Measurements from ENCODE around the gene CD81.

DNA sequence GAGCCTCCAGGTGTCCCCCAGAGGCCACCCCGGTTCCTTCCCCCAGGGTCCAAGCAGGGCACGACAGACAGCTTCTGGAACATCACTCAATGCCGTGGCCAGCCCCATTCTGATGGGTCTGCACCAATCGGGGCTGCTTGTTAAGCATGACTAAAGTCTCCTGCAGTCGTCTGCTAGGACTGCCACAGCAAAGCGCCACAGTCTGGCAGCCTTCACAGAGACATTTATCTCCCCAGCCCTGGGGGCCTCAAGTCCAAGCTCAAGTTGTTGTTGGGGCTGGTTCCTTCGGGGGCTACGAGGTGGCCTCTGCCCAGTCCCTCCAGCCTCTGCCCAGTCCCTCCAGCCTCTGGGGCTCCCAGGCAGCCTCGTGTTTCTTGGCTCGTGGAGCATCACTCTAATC is 14.0 kb upstream of the CD81 start:
- TF ChIP-seq, protein P1, sequence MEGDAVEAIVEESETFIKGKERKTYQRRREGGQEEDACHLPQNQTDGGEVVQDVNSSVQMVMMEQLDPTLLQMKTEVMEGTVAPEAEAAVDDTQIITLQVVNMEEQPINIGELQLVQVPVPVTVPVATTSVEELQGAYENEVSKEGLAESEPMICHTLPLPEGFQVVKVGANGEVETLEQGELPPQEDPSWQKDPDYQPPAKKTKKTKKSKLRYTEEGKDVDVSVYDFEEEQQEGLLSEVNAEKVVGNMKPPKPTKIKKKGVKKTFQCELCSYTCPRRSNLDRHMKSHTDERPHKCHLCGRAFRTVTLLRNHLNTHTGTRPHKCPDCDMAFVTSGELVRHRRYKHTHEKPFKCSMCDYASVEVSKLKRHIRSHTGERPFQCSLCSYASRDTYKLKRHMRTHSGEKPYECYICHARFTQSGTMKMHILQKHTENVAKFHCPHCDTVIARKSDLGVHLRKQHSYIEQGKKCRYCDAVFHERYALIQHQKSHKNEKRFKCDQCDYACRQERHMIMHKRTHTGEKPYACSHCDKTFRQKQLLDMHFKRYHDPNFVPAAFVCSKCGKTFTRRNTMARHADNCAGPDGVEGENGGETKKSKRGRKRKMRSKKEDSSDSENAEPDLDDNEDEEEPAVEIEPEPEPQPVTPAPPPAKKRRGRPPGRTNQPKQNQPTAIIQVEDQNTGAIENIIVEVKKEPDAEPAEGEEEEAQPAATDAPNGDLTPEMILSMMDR (conservative IDR thresholded peaks at IDR 0.05; ENCODE audit: low read depth, low read length): no peak
- no peak for TF ChIP-seq EZH2 (IDR thresholded peaks at IDR 0.05; ENCODE audit: borderline replicate concordance, low read depth, low read length, poor library complexity, severe bottlenecking)

Data from A673 (cell line).